Gastroesophageal sphincter (tissue), 3 donors: ENCODE results near the gene SLCO1C1.

Source experiments
- CTCF ChIP-seq, 4 experiments: fragments of 200-600 bp in 2 of 4; fragments of 450-650 bp in 2 of 4; sonication (generic) in 1 of 4; IDR thresholded peaks; one replicate each; pipeline ENCODE4 v1.5.1; 2017 to 2019; ENCODE audit warnings: antibody characterized with exemption in 4 of 4, mild to moderate bottlenecking in 2 of 4, moderate library complexity in 2 of 4
- EP300 ChIP-seq: sonication (generic); formaldehyde crosslinking; IDR thresholded peaks from one replicate; pipeline ENCODE4 v1.6.1; 2017; ENCODE audit warnings: antibody characterized with exemption, mild to moderate bottlenecking
- POLR2A ChIP-seq, 2 donors: fragments of 450-650 bp; IDR thresholded peaks; one replicate each; pipeline ENCODE4 v1.6.1; 2017; ENCODE audit warnings: antibody characterized with exemption in 2 of 2, mild to moderate bottlenecking in 2 of 2, moderate library complexity in 1 of 2
- POLR2AphosphoS5 ChIP-seq: sonication (generic); formaldehyde crosslinking; IDR thresholded peaks from one replicate; pipeline ENCODE4 v1.6.1; 2017; ENCODE audit warnings: antibody characterized with exemption

- TF ChIP-seq EP300: no peak
- TF ChIP-seq CTCF (IDR thresholded peaks at IDR 0.05): no peak
- TF ChIP-seq POLR2A (IDR thresholded peaks at IDR 0.05): no peak
- no peak for TF ChIP-seq POLR2AphosphoS5
Observed at GRCh38 chr12:20656600-20656999, 38.5 kb upstream of the SLCO1C1 start.
